Limb (tissue), 2 donors: Measurements from ENCODE around the gene ABR.
"Not testable (repeated sequence)": the region's sequence is repeated elsewhere in the genome, so short reads cannot be mapped to it uniquely, and the experiment has no call there.

Experiments used
- DNase-seq, 2 donors: peaks; one replicate each; pipeline ENCODE4 v3.0.0-alpha.2; 2016; ENCODE audit errors: extremely low spot score in 2 of 2

Gene ABR

GRCh38 chr17:1050246-1050995 lies 129.4 kb downstream of the ABR start:
- DNase-seq = no peak

DNA sequence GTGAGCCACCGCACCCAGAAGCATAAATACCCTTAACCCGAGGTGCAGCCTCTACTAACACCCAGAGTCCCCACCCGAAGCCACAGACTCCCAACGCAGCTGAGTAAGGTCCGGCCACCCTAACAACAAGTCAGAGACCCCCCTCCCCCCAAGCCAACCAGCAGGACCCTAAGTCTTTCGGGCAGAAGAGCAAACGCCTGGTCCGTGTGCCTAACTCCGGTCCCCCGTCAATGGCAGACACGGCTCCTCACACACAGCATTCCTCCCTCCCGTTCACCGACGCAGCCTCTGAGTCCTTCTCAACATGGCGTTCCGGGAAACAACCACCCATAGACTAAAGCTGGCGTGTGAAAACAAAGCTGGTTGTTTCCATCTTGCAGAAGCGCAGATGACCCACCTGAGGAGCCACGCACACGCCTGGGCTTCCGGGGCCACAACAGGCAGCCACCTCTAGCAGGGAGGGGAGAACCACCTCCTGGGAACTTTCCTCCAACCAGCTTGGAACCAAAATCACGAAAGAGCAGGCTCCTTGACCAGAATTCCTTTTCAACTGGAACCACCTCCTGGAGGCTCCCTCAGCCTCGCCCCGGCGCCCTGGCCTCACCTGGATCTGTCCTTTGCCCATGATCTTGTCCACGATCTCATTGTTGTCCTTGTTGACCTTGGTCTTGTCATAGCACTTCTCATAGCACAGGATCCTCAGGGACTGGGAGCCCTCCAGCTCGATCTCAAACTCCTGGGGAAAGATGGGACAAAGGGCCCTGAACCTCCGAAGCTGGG lies 130.1 kb downstream of the ABR start:
- no peak for DNase-seq

GRCh38 chr17:1048516-1049115 lies 131.2 kb downstream of the ABR start:
- not testable (repeated sequence) for DNase-seq

GRCh38 chr17:1047879-1048470 lies 131.8 kb downstream of the ABR start:
- no peak for DNase-seq

- DNase-seq = peak in 1 of 2 donors; percentile 79
These were observed 132.5 kb downstream of the ABR start for GRCh38 chr17:1047177-1047878.

- DNase-seq = no peak
These were observed 134.3 kb downstream of the ABR start for GRCh38 chr17:1045456-1045855.

GRCh38 chr17:1044387-1045009 lies 135.3 kb downstream of the ABR start:
- not testable (repeated sequence) for DNase-seq

GRCh38 chr17:1043601-1044251 lies 136.1 kb downstream of the ABR start:
- DNase-seq = peak; percentile 56 to 68

GRCh38 chr17:1042486-1042885 lies 137.3 kb downstream of the ABR start:
- no peak for DNase-seq

DNA sequence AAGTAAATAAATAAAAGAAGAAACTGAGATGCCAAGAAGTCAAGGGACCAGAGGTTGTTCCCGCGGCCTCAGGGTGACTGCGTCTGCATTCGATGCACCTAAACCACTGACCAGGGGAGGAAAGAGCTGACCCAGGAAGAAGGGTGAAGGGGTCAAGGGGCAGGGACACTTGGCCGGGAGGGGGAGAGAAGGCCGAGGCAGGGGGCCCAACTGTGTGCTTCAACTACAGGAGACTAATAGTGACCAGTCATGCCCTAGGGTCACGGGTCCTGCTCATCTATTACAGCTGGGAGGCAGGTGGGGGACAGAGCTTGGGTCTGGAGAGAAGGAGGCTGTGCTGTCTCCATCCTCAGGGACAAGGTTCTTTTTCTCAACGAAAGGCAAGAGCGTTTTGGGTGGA lies 138.0 kb downstream of the ABR start:
- DNase-seq = no peak

GRCh38 chr17:1040216-1040600 lies 139.6 kb downstream of the ABR start:
- peak in 1 of 2 donors; percentile 60 for DNase-seq

- peak; percentile 61 to 75 for DNase-seq
These were observed 140.1 kb downstream of the ABR start for GRCh38 chr17:1039511-1040215.

DNA sequence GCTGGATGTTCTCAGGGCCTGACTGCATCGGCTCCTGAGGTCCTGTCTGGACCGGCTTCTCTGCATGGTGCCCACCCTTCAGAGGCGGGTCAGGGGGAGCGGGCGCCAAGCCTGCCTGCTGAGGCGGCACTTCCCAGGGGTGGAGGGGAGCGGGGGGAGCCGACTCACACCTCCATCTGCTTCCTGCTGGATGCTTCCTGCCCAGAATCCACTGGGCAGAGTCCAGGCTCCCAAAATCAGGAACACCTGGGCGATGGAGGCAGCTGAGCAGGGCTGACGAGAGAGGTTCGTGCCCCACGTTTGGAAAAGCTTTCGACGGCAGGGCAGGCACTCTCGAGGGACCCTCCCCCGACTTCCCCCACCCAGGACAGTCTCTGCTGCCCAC lies 140.7 kb downstream of the ABR start:
- DNase-seq = no peak

DNA sequence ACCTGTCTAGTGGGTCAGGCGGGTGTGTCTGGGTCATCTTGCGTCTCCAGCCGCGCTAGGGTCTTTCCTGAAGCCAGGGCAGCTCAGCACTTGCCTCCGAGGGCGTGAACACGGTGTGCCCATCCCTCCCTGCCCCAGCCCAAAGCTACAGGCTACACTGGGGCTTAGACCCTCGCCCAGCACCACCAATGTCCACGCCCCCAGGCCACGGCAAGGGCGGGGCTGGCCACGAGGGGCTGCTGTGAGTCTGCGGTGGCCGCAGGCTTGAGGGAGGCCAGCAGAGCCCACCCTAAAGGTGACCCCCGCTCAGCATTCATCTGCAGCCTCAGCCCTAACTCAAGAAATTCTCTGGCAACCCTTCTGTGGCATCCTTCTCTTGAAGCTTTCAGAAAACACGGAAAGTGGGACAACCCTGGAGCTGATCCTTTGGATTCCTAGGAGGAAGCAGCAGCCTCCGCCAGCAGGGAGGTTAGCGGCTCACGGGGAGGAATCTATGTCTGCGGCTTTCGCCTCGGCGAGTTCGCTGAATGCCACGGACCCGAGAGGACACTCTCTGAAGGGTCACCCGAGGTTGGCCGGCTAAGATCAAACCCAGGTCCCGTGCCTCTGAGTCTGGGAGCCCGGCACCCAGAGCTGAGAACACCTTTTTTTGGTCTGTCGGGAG lies 141.2 kb downstream of the ABR start:
- no peak for DNase-seq

DNA sequence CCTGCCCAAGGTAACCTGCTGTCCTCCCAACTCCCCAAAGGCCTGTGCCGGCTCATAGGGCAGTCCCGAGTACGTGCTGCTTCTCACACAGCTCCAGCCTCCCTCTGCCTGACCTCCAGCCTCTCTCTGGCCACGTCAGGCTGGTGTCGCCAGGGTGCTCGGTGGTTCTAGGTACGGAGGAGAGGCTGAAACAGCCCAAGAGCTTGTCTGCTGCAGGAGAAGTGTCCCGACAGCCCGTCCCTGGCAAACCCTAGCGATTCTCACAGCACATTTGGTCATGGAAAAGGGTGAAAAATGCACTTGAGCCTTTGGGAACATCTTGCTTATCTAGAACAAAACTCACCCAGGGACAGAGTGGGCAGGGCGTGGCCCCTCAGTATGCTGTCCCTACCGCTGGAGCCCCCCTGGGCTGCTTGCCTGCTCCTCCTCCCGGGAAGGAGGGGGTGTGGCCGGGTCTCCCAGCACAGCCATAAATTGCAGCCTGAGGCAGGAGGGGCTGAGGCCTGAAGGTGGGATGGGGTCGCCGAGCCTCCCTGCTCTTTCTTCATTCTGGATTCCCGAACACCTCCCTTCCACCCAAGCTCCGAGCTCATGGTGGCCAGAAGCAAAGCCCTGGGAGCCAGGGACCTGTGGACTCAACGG lies 142.4 kb downstream of the ABR start:
- DNase-seq = no peak

- no peak for DNase-seq
These were observed 142.9 kb downstream of the ABR start for GRCh38 chr17:1036845-1037237.

DNA sequence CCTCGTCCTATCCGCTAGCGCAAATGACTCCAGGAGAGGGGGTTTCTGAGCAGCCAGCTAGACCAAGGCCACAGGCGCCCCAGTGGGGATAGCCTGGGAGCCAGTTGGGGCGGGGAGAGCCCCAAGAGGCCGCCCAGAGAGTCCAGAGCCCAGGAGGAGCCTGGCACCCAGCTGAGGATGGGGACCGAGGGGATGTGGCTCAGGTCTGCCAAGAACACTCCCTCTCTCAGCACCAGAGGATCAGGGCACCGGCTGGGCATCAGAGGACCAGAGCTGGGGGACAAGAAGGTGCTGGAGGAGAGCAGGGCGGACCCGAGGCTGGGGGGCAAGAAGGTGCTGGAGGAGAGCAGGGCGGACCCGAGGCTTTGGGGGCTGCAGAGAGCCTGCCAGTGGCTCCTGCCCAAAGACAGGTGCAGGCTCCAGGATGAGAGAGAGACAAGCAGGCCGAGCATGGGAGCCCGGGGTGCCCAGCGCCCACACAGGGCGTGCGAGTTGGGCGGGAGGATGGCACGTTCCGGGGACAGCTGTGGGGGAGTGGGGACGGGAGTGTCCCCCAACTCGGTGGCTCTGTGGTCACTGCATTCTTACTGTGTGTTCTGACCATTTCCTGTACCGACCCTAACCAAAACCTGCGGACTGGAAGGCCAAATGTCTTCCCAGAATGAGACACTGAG lies 143.5 kb downstream of the ABR start:
- DNase-seq = no peak

- no peak for DNase-seq
These were observed 144.1 kb downstream of the ABR start for GRCh38 chr17:1035546-1036170.
